HG03378 (cell line): ENCODE results near the gene HSDL1.
"Not testable (repeated sequence)": the region's sequence is repeated elsewhere in the genome, so short reads cannot be mapped to it uniquely, and the experiment has no call there.

Experiments
- ATAC-seq: cut with Tn5 transposase; IDR thresholded peaks from one replicate; pipeline ENCODE4 v1.9.1; 2021; ENCODE audit warnings: mild to moderate bottlenecking, moderate library complexity; ENCODE audit not compliant: unreplicated experiment

The HSDL1 gene

GRCh38 chr16:84138824-84139627 lies 6.0 kb downstream of the HSDL1 start:
- ATAC-seq: no peak

GRCh38 chr16:84138500-84138823 lies 6.5 kb downstream of the HSDL1 start:
- no peak for ATAC-seq

GRCh38 chr16:84137769-84138357 lies 7.1 kb downstream of the HSDL1 start:
- no peak for ATAC-seq

GRCh38 chr16:84137287-84137686 lies 7.7 kb downstream of the HSDL1 start:
- ATAC-seq: no peak

- ATAC-seq: no peak
Observed at GRCh38 chr16:84136331-84137125, 8.4 kb downstream of the HSDL1 start.

GRCh38 chr16:84132527-84133285 lies 12.3 kb downstream of the HSDL1 start:
- no peak for ATAC-seq

- ATAC-seq: no peak
Observed at GRCh38 chr16:84131117-84131516, 13.9 kb downstream of the HSDL1 start.

GRCh38 chr16:84124257-84125073 lies 20.5 kb downstream of the HSDL1 start:
- no peak for ATAC-seq

GRCh38 chr16:84121007-84121406 lies 24.0 kb downstream of the HSDL1 start:
- ATAC-seq: no peak

- no peak for ATAC-seq
Observed at GRCh38 chr16:84120023-84120422, 25.0 kb downstream of the HSDL1 start.

- ATAC-seq: no peak
Observed at GRCh38 chr16:84119368-84119767, 25.6 kb downstream of the HSDL1 start.

GRCh38 chr16:84118315-84118714 lies 26.7 kb downstream of the HSDL1 start:
- not testable (repeated sequence) for ATAC-seq

GRCh38 chr16:84117494-84117843 lies 27.5 kb downstream of the HSDL1 start:
- peak; percentile 21 for ATAC-seq

- ATAC-seq: peak; percentile 81
Observed at GRCh38 chr16:84116720-84117493, 28.1 kb downstream of the HSDL1 start, which contains the start of gene MBTPS1. Gene MBTPS1 (minus strand): TSS chr16:84116942. CDS start chr16:84101783, 15,159 bp downstream.

GRCh38 chr16:84115919-84116719 lies 28.9 kb downstream of the HSDL1 start:
- ATAC-seq: peak; percentile 33

GRCh38 chr16:84111949-84112348 lies 33.0 kb downstream of the HSDL1 start:
- ATAC-seq: not testable (repeated sequence)

- ATAC-seq: no peak
Observed at GRCh38 chr16:84111525-84111924, 33.5 kb downstream of the HSDL1 start.

- ATAC-seq: no peak
Observed at GRCh38 chr16:84110527-84110926, 34.5 kb downstream of the HSDL1 start.
